Prostate gland (tissue), 2 donors: ENCODE measurements around the gene NAE1. TPM values are rescaled to one million over a fixed set of nuclear protein-coding genes. Genes with fewer than 3 reads are reported as not detected.

Source experiments
- DNase-seq: peaks from one replicate; pipeline ENCODE4 v3.0.0-alpha.2; 2019; ENCODE audit warnings: low spot score
- H3K27ac ChIP-seq, 2 donors: fragments of 200-600 bp; sonication (generic); 2 replicates each; pipeline ENCODE4 v1.5.1; 2017 to 2019
- H3K27me3 ChIP-seq: fragments of 200-600 bp; sonication (generic); replicated peaks from 2 replicates; pipeline ENCODE4 v1.5.1; 2019; ENCODE audit not compliant: insufficient read depth
- H3K36me3 ChIP-seq, 2 donors: fragments of 200-600 bp; sonication (generic); 1 replicate in 1 of 2; 2 replicates in 1 of 2; pipeline versions ENCODE4 v1.5.1 to v1.8.1; 2017 to 2019
- H3K4me1 ChIP-seq: fragments of 200-600 bp; sonication (generic); replicated peaks from 2 replicates; pipeline ENCODE4 v1.5.1; 2019
- H3K4me3 ChIP-seq, 2 donors: fragments of 200-600 bp; sonication (generic); 2 replicates each; pipeline ENCODE4 v1.5.1; 2017 to 2019
- H3K9me3 ChIP-seq: fragments of 200-600 bp; sonication (generic); 2 replicates; pipeline ENCODE4 v1.5.1; 2017
- CTCF ChIP-seq, 4 experiments: fragments of 200-600 bp in 2 of 4; fragments of 450-650 bp in 2 of 4; sonication (generic) in 2 of 4; IDR thresholded peaks; 1 replicate in 3 of 4; 2 replicates in 1 of 4; pipeline ENCODE4 v1.5.1; 2016 to 2019; ENCODE audit warnings: antibody characterized with exemption in 4 of 4, mild to moderate bottlenecking in 2 of 4, moderate library complexity in 2 of 4
- POLR2A ChIP-seq: fragments of 450-650 bp; IDR thresholded peaks from one replicate; pipeline ENCODE4 v1.6.1; 2016; ENCODE audit warnings: antibody characterized with exemption, mild to moderate bottlenecking
- POLR2AphosphoS5 ChIP-seq: sonication (generic); formaldehyde crosslinking; IDR thresholded peaks from one replicate; pipeline ENCODE4 v1.6.1; 2017; ENCODE audit warnings: antibody characterized with exemption
- WGBS: methylation state at CpG from one replicate; pipeline ENCODE4 v1.1.5; 2018; 5-methylcytosine and 5-hydroxymethylcytosine counted together
- intact Hi-C: fragments of 100-400 bp; cut with DNase I; formaldehyde crosslinking; loops from one replicate; pipeline ENCODE4 v1.14.2; 2022
- total RNA-seq, 2 donors: library from RNA; depleted of rRNA; stranded (reverse); fragments of >200 nt; gene quantifications; one replicate each; pipeline ENCODE4 v1.1.0, GENCODE V29; 2016

NAE1 gene
- total RNA-seq = 10 to 100 TPM; 39.6 to 58.2 TPM

DNA sequence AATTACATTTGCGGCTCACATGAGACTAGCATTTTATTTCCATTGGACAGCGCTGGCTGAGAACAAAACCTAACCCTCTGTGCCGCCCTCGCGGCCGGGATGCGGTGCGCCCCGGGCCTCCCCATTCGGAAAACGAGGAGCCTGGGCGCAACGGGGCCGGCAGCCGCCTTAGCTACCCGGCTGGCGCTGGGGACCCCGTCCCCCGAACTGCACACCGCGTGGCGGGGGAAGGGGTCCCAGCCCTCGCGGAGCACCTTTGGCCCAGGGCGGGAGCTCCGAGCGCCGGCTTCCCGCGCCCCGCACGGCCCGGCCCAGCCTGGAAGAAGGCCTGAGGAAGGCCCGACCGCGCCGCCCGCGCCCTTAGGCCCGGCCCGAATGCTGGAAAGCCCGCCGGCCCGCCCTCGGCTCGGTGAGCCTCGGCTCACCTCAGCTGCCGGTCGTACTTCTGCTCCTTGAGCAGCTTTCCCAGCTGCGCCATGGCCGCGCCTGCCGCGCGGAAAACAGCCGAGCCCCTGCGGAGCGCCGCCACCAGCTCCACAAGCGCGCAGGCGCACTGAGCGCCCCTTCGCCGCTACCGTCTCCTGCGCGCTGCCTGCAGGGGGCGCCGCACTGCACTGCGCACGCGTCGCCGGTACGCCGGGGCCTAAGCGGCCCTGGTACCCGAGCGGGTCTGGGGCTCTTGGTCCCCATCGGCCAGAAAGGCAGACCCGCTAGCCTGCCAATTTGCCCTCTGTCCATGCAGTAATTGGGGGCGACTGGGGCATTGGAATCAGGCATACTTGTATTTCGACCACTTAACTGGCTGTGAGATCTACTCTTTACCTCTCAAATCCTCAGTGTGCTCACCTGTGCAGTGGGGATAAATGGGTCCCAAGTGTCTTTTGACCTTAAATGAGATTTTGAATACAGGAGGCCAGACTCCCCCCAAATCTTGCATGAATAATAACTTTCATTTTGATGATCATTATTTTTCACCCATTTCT is at the start of gene NAE1:
Gene NAE1 (minus strand): TSS at position 555 of the 983 bp plus-strand sequence. CDS start 77 bp downstream, at position 478.
- intact Hi-C loops = loop anchor here (5.0 kb wide), 1 partner anchor 42 kb away; no protein-coding TSS in a partner anchor
- WGBS = under 1% methylated on average over 60 of the region's 84 CpGs
- no peaks in the 10 kb centered on the region for H3K9me3 ChIP-seq
- no peaks in the 10 kb centered on the region for H3K27me3 ChIP-seq
- H3K36me3 ChIP-seq = no peaks in the 10 kb centered on the region
- peak; percentile 76 for DNase-seq
- H3K4me1 ChIP-seq = peaks cover 7% of the 10 kb centered on the region
- peak; percentile 89 to 98 (median 96) for TF ChIP-seq CTCF (IDR thresholded peaks at IDR 0.05)
- TF ChIP-seq POLR2A = peak; percentile 89
- peak; percentile 65 for TF ChIP-seq POLR2AphosphoS5
- peak within 1 kb of the TSS; percentile 88 for H3K27ac ChIP-seq
- H3K4me3 ChIP-seq = peak within 1 kb of the TSS; percentile 71 to 84

DNA sequence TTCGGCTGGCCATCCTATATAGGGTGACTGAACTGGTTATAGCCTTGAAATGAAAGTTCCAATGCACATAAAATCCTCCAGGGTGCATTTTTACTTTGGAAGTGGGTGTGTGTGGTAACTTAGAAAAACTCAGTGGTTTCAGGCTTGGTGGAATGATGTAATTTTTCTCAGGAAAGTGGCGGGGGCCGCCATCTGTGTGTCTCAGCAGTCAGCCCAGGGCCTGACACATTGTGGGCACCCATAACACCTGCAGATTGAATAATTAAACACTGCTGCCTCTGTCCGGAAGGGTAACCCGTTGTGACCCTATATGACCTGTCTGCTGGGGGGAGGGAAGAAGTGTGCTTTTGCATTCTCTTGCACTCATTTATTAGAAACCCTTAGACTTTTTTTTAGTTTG is 47.3 kb upstream of the NAE1 start:
- H3K4me1 ChIP-seq = no peaks in the 10 kb centered on the region
- H3K4me3 ChIP-seq = no peak overlapping the region
- intact Hi-C loops = no loop called here
- TF ChIP-seq POLR2AphosphoS5 = no peak
- TF ChIP-seq POLR2A = no peak
- no peak for TF ChIP-seq CTCF (IDR thresholded peaks at IDR 0.05)
- no peaks in the 10 kb centered on the region for H3K9me3 ChIP-seq
- H3K27ac ChIP-seq = no peak overlapping the region
- DNase-seq = no peak
- no peaks in the 10 kb centered on the region for H3K36me3 ChIP-seq
- no peaks in the 10 kb centered on the region for H3K27me3 ChIP-seq
- 71% methylated on average over 5 of the region's 5 CpGs for WGBS

- DNase-seq = no peak
- Histone ChIP-seq H3K9me3 (no peaks in the 10 kb centered on the region), H3K36me3 (no peaks in the 10 kb centered on the region), H3K4me1 (no peaks in the 10 kb centered on the region), H3K27me3 (no peaks in the 10 kb centered on the region), H3K27ac (no peak overlapping the region), H3K4me3 (no peak overlapping the region)
- TF ChIP-seq CTCF (IDR thresholded peaks at IDR 0.05) (no peak), POLR2A (no peak), POLR2AphosphoS5 (no peak)
- intact Hi-C loops = loop anchor here (5.0 kb wide), 1 partner anchor 42 kb away; the partner anchor contains the start of gene NAE1
- 53% methylated on average over 1 of the region's 1 CpG for WGBS
Measured at GRCh38 chr16:66874079-66874775, 43.5 kb upstream of the NAE1 start.

GRCh38 chr16:66873685-66874055 is 42.9 kb upstream of the NAE1 start:
- intact Hi-C loops = loop anchor here (2.0 to 5.0 kb wide), 2 partner anchors 41 to 145 kb away; partner anchors contain the start of gene NAE1
- Histone ChIP-seq H3K4me3 (no peak overlapping the region), H3K27me3 (no peaks in the 10 kb centered on the region), H3K4me1 (no peaks in the 10 kb centered on the region), H3K9me3 (no peaks in the 10 kb centered on the region), H3K36me3 (no peaks in the 10 kb centered on the region), H3K27ac (no peak overlapping the region)
- TF ChIP-seq POLR2A (no peak), CTCF (IDR thresholded peaks at IDR 0.05) (no peak), POLR2AphosphoS5 (no peak)
- DNase-seq = no peak
